ENCODE data around the gene LYVE1.

Gene LYVE1

GRCh38 chr11:10514202-10514601 lies 54.3 kb downstream of the LYVE1 start:
- DNase-seq = no peak
- 0 out of 2 replicates have a peak, but pooled peaks cover 4% of the 10 kb centered on the region for H3F3A ChIP-seq (ENCODE audit: insufficient read depth, low read length)
- no peak overlapping the region for H3K27ac ChIP-seq (ENCODE audit: low read length)
- no peaks in the 10 kb centered on the region for H3K9me3 ChIP-seq (replicated peaks; ENCODE audit: insufficient read depth, low read length)
- no peaks in the 10 kb centered on the region for H3K79me2 ChIP-seq (ENCODE audit: low read length)
- no peak overlapping the region for H3K9ac ChIP-seq (ENCODE audit: low read length)
- H4K20me1 ChIP-seq (ENCODE audit: insufficient read depth, low read length) = no peaks in the 10 kb centered on the region
- no peak overlapping the region for H3K4me2 ChIP-seq (ENCODE audit: low read depth, low read length)
- no peak overlapping the region for H2AFZ ChIP-seq (ENCODE audit: low read length)
- peaks cover 24% of the 10 kb centered on the region for H3K4me1 ChIP-seq (ENCODE audit: low read length)
- no peaks in the 10 kb centered on the region for H3K27me3 ChIP-seq (replicated peaks; ENCODE audit: insufficient read depth, low read length)
- TF ChIP-seq CTCF (IDR thresholded peaks at IDR 0.05; ENCODE audit: low read length) (peak; percentile 34), EZH2phosphoT487 (IDR thresholded peaks at IDR 0.05; ENCODE audit: low read length) (no peak)
- H3K4me3 ChIP-seq (ENCODE audit: low read length) = no peak overlapping the region
- no peaks in the 10 kb centered on the region for H3K36me3 ChIP-seq (replicated peaks; ENCODE audit: insufficient read depth, low read length)
- no peaks in the 10 kb centered on the region for H3K9me2 ChIP-seq (replicated peaks; ENCODE audit: insufficient read depth, low read length)

DNA sequence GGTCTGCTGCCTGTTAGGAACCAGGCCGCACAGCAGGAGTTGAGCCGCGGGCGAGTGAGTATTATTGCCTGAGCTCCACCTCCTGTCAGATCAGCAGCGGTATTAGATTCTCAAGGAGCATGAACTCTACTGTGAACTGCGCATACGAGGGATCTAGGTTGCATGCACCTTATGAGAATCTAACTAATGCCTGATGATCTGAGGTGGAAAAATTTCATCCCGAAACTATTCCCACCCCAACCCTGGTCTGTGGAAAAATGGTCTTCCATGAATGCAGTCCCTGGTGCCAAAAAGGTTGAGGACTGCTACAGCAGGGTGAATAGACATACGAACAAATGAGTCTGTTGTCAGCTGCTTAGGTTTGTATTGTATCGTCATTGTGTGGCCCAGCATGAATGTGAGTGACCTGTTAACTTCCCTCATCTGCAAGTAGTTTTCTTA lies 57.3 kb downstream of the LYVE1 start:
- TF ChIP-seq CTCF (IDR thresholded peaks at IDR 0.05; ENCODE audit: low read length) (no peak), EZH2 (optimal IDR thresholded peaks at IDR 0.05; ENCODE audit: low read depth, low read length) (no peak), EZH2phosphoT487 (IDR thresholded peaks at IDR 0.05; ENCODE audit: low read length) (no peak)
- Histone ChIP-seq H3K9me3 (replicated peaks; ENCODE audit: insufficient read depth, low read length) (no peaks in the 10 kb centered on the region), H3K4me2 (ENCODE audit: low read depth, low read length) (no peak overlapping the region), H3K9me2 (replicated peaks; ENCODE audit: insufficient read depth, low read length) (no peaks in the 10 kb centered on the region), H3K27me3 (replicated peaks; ENCODE audit: insufficient read depth, low read length) (no peaks in the 10 kb centered on the region), H3K4me1 (ENCODE audit: low read length) (peaks cover 24% of the 10 kb centered on the region), H4K20me1 (ENCODE audit: insufficient read depth, low read length) (no peaks in the 10 kb centered on the region), H3K79me2 (ENCODE audit: low read length) (no peaks in the 10 kb centered on the region), H2AFZ (ENCODE audit: low read length) (no peak overlapping the region), H3K4me3 (ENCODE audit: low read length) (no peak overlapping the region), H3K9ac (ENCODE audit: low read length) (no peak overlapping the region), H3K27ac (ENCODE audit: low read length) (no peak overlapping the region), H3K36me3 (replicated peaks; ENCODE audit: insufficient read depth, low read length) (no peaks in the 10 kb centered on the region), H3F3A (ENCODE audit: insufficient read depth, low read length) (0 out of 2 replicates have a peak, but pooled peaks cover 4% of the 10 kb centered on the region)
- no peak for DNase-seq

All from MM.1S (cell line).